HFF-Myc (cell line): ENCODE data around the gene EPAS1.

ENCODE experiments used
- DNase-seq: peaks from one replicate; pipeline ENCODE4 v3.0.0-alpha.2; 2011; ENCODE audit warnings: low read depth; ENCODE audit errors: extremely low read depth
- H3K4me3 ChIP-seq: replicated peaks from 2 replicates; pipeline ENCODE4 v1.5.1; 2011; ENCODE audit warnings: low read depth, mild to moderate bottlenecking, control low read depth, low read length
- CTCF ChIP-seq: IDR thresholded peaks from 2 replicates; pipeline ENCODE4 v1.5.1; 2012; ENCODE audit warnings: mild to moderate bottlenecking, low read depth, low read length, control low read depth; ENCODE audit errors: missing control alignments

Gene EPAS1

GRCh38 chr2:46356991-46357390 lies 59.8 kb downstream of the EPAS1 start:
- no peak for DNase-seq
- TF ChIP-seq CTCF, result no peak
- no peak overlapping the region for H3K4me3 ChIP-seq

GRCh38 chr2:46358713-46359112 lies 61.5 kb downstream of the EPAS1 start:
- DNase-seq, result no peak
- H3K4me3 ChIP-seq, result no peak overlapping the region
- no peak for TF ChIP-seq CTCF

GRCh38 chr2:46360303-46360702 lies 63.1 kb downstream of the EPAS1 start:
- no peak for TF ChIP-seq CTCF
- no peak overlapping the region for H3K4me3 ChIP-seq
- DNase-seq, result no peak

GRCh38 chr2:46361920-46362666 lies 64.9 kb downstream of the EPAS1 start:
- no peak for DNase-seq
- H3K4me3 ChIP-seq, result no peak overlapping the region
- no peak for TF ChIP-seq CTCF

- DNase-seq, result no peak
- H3K4me3 ChIP-seq, result no peak overlapping the region
- no peak for TF ChIP-seq CTCF
Measured at GRCh38 chr2:46362667-46363012, 65.4 kb downstream of the EPAS1 start.

- no peak overlapping the region for H3K4me3 ChIP-seq
- TF ChIP-seq CTCF, result no peak
- DNase-seq, result peak; percentile 3
Measured at GRCh38 chr2:46363535-46364170, 66.4 kb downstream of the EPAS1 start.
